MCF 10A (cell line): ENCODE measurements around the gene RIN1. TPM values are rescaled to one million over a fixed set of nuclear protein-coding genes. Genes with fewer than 3 reads are reported as not detected.

ENCODE experiments used
- BruUV-seq: library from RNA; stranded (reverse); fragments of 400-500 nt; replicated peaks from 2 replicates; lab custom pipeline; 2021; lab: Mats Ljungman, UMichigan
- CTCF ChIA-PET: fragments of 300-600 bp; sonication (Branson Sonifier 250); formaldehyde crosslinking; extraction: SDS; loops from one replicate; lab custom pipeline; 2021; ENCODE audit warnings: antibody characterized with exemption, inconsistent platforms; lab: Yijun Ruan, JAX
- POLR2A ChIA-PET: fragments of 300-600, 350-650 bp; sonication (Branson Sonifier 250); formaldehyde crosslinking; extraction: SDS; loops from one replicate; lab custom pipeline; 2020; ENCODE audit warnings: antibody characterized with exemption, inconsistent platforms; lab: Yijun Ruan, JAX
- DNase-seq: peaks from one replicate; pipeline ENCODE4 v3.0.0-alpha.2; 2018; ENCODE audit not compliant: unreplicated experiment
- H3K27ac Mint-ChIP-seq: one replicate; pipeline ENCODE4 v1.8.0; 2022; ENCODE audit warnings: mild to moderate bottlenecking, low read depth, mixed read lengths; ENCODE audit not compliant: unreplicated experiment
- H3K27me3 Mint-ChIP-seq: one replicate; pipeline ENCODE4 v1.8.0; 2022; ENCODE audit warnings: mixed read lengths; ENCODE audit not compliant: insufficient read depth, unreplicated experiment
- H3K36me3 Mint-ChIP-seq: one replicate; pipeline ENCODE4 v1.8.0; 2022; ENCODE audit warnings: mild to moderate bottlenecking, moderate library complexity, mixed read lengths; ENCODE audit not compliant: insufficient read depth, unreplicated experiment
- H3K4me1 Mint-ChIP-seq: one replicate; pipeline ENCODE4 v1.8.0; 2022; ENCODE audit warnings: mixed read lengths; ENCODE audit not compliant: insufficient read depth, unreplicated experiment
- H3K4me3 Mint-ChIP-seq: one replicate; pipeline ENCODE4 v1.8.0; 2022; ENCODE audit warnings: mild to moderate bottlenecking, moderate library complexity, mixed read lengths; ENCODE audit not compliant: unreplicated experiment
- H3K9me3 Mint-ChIP-seq: one replicate; pipeline ENCODE4 v1.8.0; 2022; ENCODE audit warnings: mixed read lengths; ENCODE audit not compliant: unreplicated experiment
- intact Hi-C: fragments of 100-400 bp; cut with micrococcal nuclease; formaldehyde crosslinking; loops from 2 replicates; pipeline ENCODE4 v1.14.1; 2022
- total RNA-seq: library from RNA; stranded (reverse); gene quantifications from 2 replicates; pipeline ENCODE4 v1.2.3, GENCODE V29; 2022
- TF ChIP-seq, protein P1 (sequence below): fragments of 200-600 bp; IDR thresholded peaks from one replicate; pipeline ENCODE4 v1.8.0; 2022; ENCODE audit warnings: antibody characterized with exemption, mild to moderate bottlenecking; ENCODE audit not compliant: unreplicated experiment

Gene RIN1
- total RNA-seq, 1 experiment from 2014 or later: 50.2 TPM

DNA sequence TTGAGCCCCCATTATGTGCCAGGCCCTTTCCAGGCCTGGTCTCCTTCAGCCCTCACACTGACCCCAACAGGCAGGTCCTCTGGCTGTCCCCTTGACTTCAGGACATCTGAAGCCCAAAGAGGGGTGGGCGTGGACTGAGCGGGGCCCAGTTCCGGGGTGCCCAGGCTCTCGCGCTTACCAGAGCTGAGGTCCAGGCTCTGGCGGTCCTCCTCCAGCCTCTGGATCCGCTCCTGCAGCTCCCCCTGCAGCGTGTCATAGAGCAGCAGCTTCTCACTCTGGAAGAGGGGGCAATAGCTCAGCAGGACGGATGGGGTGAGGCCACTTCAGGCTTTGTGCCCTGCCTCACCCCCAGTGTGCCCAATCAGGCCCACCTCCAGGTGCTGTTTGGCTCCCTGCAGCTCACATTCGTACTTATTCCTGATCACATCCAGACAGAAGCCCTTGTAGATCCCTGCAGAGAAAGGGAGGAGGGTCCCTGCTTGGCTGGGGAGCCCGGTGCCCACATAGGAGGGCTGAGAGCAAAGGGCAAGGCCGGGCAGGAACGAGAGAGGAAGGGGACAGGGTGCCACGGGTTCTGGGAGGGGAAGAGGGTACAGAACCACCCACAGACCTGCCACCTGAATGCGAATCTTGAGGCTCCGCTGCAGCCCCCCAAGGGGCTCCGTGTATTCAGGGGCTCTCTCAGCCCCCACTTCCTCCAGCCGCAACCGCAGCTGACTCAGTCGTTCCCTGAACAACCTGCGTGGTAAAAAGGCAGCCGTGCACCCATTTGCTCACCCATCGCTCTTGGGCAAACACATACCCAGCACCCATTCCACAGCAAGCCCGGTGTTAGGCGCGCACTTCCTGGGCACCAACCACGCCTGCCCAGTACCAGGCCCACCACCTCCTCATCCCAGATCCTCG lies 4.6 kb upstream of the RIN1 start:
- Mint-ChIP-seq H3K27ac (peak overlapping the region; percentile 57), H3K4me3 (no peak overlapping the region), H3K36me3 (peaks cover 49% of the 10 kb centered on the region), H3K9me3 (no peaks in the 10 kb centered on the region), H3K27me3 (no peaks in the 10 kb centered on the region), H3K4me1 (peaks cover 51% of the 10 kb centered on the region)
- no peak for DNase-seq
- no TSS peak for BruUV-seq
- intact Hi-C loops: no loop called here
- TF ChIP-seq, protein P1, sequence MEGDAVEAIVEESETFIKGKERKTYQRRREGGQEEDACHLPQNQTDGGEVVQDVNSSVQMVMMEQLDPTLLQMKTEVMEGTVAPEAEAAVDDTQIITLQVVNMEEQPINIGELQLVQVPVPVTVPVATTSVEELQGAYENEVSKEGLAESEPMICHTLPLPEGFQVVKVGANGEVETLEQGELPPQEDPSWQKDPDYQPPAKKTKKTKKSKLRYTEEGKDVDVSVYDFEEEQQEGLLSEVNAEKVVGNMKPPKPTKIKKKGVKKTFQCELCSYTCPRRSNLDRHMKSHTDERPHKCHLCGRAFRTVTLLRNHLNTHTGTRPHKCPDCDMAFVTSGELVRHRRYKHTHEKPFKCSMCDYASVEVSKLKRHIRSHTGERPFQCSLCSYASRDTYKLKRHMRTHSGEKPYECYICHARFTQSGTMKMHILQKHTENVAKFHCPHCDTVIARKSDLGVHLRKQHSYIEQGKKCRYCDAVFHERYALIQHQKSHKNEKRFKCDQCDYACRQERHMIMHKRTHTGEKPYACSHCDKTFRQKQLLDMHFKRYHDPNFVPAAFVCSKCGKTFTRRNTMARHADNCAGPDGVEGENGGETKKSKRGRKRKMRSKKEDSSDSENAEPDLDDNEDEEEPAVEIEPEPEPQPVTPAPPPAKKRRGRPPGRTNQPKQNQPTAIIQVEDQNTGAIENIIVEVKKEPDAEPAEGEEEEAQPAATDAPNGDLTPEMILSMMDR: no peak
- POLR2A ChIA-PET: no interaction called here
- CTCF ChIA-PET: interaction anchor here (0.6 to 2.3 kb wide), 4 partner anchors 15 to 58 kb away, joined by 3 to 7 read pairs (median 3); no protein-coding TSS in a partner anchor

DNA sequence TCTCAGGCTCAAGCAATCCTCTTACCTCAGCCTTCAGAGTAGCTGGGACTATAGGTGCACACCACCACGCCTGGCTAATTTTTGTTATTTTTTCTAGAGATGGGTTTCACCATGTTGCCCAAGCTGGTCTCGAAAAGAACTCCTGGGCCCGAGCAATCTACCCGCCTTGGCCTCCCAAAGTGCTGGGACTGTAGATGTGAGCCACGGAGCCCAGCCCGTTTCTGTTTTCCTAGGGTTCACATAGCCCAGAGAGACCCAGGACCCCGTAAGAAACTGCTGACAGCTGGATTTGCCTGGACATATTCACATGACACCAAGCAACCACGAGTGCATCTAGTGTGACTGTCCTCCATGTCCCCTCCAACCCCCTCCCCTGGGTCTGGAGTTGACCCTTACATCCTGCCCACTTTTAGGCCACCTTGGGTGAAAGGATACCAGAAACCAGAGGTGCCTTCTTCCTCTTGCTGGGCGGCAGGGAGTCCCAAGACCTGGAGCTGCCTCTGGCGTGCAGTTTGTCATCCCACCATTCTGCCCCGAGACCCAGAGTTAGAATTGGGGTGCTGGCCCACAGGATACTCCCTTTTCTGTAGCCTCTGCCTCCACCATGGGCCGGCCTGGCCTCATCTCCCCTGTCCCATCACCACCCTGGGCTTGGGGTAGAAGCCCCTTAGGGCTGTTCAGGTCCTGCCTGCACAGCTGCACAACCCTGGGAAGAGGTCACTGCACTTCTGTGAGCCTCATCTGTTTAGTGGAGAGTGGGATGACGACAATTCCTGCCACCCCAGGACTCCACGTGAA lies 3.7 kb upstream of the RIN1 start:
- peaks cover 48% of the 10 kb centered on the region for H3K4me1 Mint-ChIP-seq
- BruUV-seq: no TSS peak
- peak overlapping the region; percentile 57 for H3K27ac Mint-ChIP-seq
- TF ChIP-seq, protein P1: no peak
- H3K27me3 Mint-ChIP-seq: no peaks in the 10 kb centered on the region
- H3K9me3 Mint-ChIP-seq: no peaks in the 10 kb centered on the region
- no peak overlapping the region for H3K4me3 Mint-ChIP-seq
- H3K36me3 Mint-ChIP-seq: peaks cover 49% of the 10 kb centered on the region
- ChIA-PET CTCF (interaction anchor here (0.6 to 2.3 kb wide), 4 partner anchors 14 to 126 kb away, joined by 3 to 7 read pairs (median 3); no protein-coding TSS in a partner anchor), POLR2A (interaction anchor here (0.6 to 1.7 kb wide), 10 partner anchors 8 to 716 kb away, joined by 3 to 8 read pairs (median 4); partner anchors contain the start of gene B4GAT1)
- DNase-seq: no peak
- intact Hi-C loops: no loop called here

DNA sequence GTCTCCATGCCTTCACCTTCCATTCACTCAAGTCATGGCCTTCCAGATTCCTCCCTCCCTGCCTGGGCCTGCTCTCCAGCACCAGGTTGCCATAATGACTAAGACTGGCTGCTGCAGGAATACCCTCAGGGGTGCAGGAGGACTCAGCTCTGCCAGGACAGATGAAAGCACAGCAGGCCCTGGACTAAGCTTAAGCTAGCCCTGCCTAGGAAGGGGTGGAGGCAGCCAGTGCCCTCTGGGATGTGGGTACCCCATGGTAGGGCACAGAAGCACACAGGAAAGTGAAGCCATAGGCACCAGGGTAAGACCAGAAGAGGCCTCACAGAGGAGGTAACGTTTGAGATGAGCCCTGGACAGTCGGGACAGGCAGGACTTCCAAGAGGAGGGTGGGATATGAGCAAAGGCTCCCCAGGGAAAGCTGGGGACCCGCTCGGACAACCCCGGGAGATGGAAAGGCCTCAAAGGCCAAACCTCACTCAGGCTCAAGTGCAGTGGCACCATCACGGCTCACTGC lies 3.0 kb upstream of the RIN1 start:
- H3K27me3 Mint-ChIP-seq: no peaks in the 10 kb centered on the region
- TF ChIP-seq, protein P1: no peak
- peaks cover 46% of the 10 kb centered on the region for H3K4me1 Mint-ChIP-seq
- peak overlapping the region; percentile 47 for H3K4me3 Mint-ChIP-seq
- POLR2A ChIA-PET: interaction anchor here (0.6 to 1.8 kb wide), 13 partner anchors 8 to 717 kb away, joined by 3 to 14 read pairs (median 4); partner anchors contain the start of genes B4GAT1 and YIF1A
- DNase-seq: peak; percentile 94
- H3K27ac Mint-ChIP-seq: peak overlapping the region; percentile 8
- CTCF ChIA-PET: interaction anchor here (0.7 to 2.3 kb wide), 3 partner anchors 27 to 126 kb away, joined by 3 to 7 read pairs (median 7); no protein-coding TSS in a partner anchor
- no TSS peak for BruUV-seq
- intact Hi-C loops: no loop called here
- H3K36me3 Mint-ChIP-seq: peaks cover 52% of the 10 kb centered on the region
- no peaks in the 10 kb centered on the region for H3K9me3 Mint-ChIP-seq
